DMS153 treated with DMSO at 0.1 percent for 48 hours (cell line): ENCODE measurements around the gene ATP2C1.
A peak's percentile ranks its signal among the peaks of the same experiment; 100 is the strongest.
"Not testable (repeated sequence)": the region's sequence is repeated elsewhere in the genome, so short reads cannot be mapped to it uniquely, and the experiment has no call there.

ENCODE experiments used
- DNase-seq: peaks from one replicate; lab custom pipeline; 2025; ENCODE audit not compliant: unreplicated experiment; lab: John Stamatoyannopoulos, UW

ATP2C1 gene

GRCh38 chr3:131036986-131037385 is 143.1 kb downstream of the ATP2C1 start:
- DNase-seq, result no peak

- DNase-seq, result no peak
Measured at GRCh38 chr3:131038326-131038725, 144.4 kb downstream of the ATP2C1 start.

GRCh38 chr3:131042271-131042985 is 148.5 kb downstream of the ATP2C1 start:
- DNase-seq, result not testable (repeated sequence)

- DNase-seq, result no peak
Measured at GRCh38 chr3:131047582-131047981, 153.7 kb downstream of the ATP2C1 start.

- no peak for DNase-seq
Measured at GRCh38 chr3:131048030-131048429, 154.1 kb downstream of the ATP2C1 start.

GRCh38 chr3:131050001-131050400 is 156.1 kb downstream of the ATP2C1 start:
- no peak for DNase-seq

GRCh38 chr3:131053043-131053859 is 159.4 kb downstream of the ATP2C1 start:
- peak; percentile 3 for DNase-seq
